AG09309 (cell line): Measurements from ENCODE around the gene PPFIBP2.

Experiments
- DNase-seq: peaks from one replicate; pipeline ENCODE4 v3.0.0-alpha.2; 2010; ENCODE audit warnings: low read depth
- H3K4me3 ChIP-seq: 2 replicates; pipeline ENCODE4 v1.5.1; 2011; ENCODE audit warnings: mild to moderate bottlenecking, low read depth, low read length, moderate library complexity; ENCODE audit not compliant: control insufficient read depth
- TF ChIP-seq, protein P1 (sequence below): IDR thresholded peaks from 2 replicates; pipeline ENCODE4 v1.5.1; 2011; ENCODE audit warnings: mild to moderate bottlenecking, low read depth, low read length, inconsistent platforms; ENCODE audit not compliant: insufficient read depth, control insufficient read depth; ENCODE audit errors: missing control alignments

The PPFIBP2 gene

GRCh38 chr11:7527029-7527428 lies 13.2 kb downstream of the PPFIBP2 start:
- H3K4me3 ChIP-seq, result no peak overlapping the region
- DNase-seq, result no peak
- TF ChIP-seq, protein P1, sequence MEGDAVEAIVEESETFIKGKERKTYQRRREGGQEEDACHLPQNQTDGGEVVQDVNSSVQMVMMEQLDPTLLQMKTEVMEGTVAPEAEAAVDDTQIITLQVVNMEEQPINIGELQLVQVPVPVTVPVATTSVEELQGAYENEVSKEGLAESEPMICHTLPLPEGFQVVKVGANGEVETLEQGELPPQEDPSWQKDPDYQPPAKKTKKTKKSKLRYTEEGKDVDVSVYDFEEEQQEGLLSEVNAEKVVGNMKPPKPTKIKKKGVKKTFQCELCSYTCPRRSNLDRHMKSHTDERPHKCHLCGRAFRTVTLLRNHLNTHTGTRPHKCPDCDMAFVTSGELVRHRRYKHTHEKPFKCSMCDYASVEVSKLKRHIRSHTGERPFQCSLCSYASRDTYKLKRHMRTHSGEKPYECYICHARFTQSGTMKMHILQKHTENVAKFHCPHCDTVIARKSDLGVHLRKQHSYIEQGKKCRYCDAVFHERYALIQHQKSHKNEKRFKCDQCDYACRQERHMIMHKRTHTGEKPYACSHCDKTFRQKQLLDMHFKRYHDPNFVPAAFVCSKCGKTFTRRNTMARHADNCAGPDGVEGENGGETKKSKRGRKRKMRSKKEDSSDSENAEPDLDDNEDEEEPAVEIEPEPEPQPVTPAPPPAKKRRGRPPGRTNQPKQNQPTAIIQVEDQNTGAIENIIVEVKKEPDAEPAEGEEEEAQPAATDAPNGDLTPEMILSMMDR, result no peak

DNA sequence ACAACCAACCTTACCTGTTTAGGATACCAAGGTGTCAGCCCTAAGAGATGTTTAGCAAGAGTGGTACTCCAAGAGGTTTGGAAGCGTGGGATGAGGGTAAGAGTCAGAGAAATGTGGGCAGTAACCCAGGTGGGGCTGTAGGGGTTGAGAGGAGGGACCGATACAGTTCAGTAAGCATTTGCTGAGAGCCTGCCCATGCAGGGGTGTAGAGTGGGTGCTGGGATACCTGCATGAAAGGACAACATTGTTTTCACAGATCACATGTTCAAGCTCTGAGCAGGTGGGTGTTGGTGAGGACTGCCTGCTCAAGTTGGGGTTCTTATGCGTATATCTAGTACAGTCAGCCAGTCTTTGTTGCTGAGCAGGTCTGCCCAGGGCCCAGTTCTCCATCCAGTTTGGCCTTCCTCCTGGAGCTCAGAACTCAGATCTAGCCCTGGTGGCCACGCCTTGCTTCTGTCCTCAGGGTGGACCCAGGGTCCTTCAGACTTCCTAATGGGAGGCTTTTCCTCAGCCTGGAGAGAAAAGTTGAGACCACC lies 14.8 kb downstream of the PPFIBP2 start:
- no peak for DNase-seq
- no peak overlapping the region for H3K4me3 ChIP-seq
- TF ChIP-seq, protein P1, result no peak

- TF ChIP-seq, protein P1, result no peak
- DNase-seq, result no peak
- no peak overlapping the region for H3K4me3 ChIP-seq
Measured at GRCh38 chr11:7530013-7530640, 16.3 kb downstream of the PPFIBP2 start.

- TF ChIP-seq, protein P1, result no peak
- H3K4me3 ChIP-seq, result no peak overlapping the region
- DNase-seq, result no peak
Measured at GRCh38 chr11:7531011-7531410, 17.2 kb downstream of the PPFIBP2 start.

- DNase-seq, result no peak
- H3K4me3 ChIP-seq, result no peak overlapping the region
- TF ChIP-seq, protein P1, result no peak
Measured at GRCh38 chr11:7532405-7533145, 18.8 kb downstream of the PPFIBP2 start.

GRCh38 chr11:7533199-7534041 lies 19.6 kb downstream of the PPFIBP2 start:
- TF ChIP-seq, protein P1, result no peak
- DNase-seq, result no peak
- H3K4me3 ChIP-seq, result no peak overlapping the region
